ENCODE results near the gene FGF1. TPM values are rescaled to one million over a fixed set of nuclear protein-coding genes. Genes with fewer than 3 reads are reported as not detected.

FGF1 gene
- total RNA-seq, 1 experiment from 2014 or later, result 3.2 TPM

GRCh38 chr5:142644640-142645361, 41.1 kb downstream of the FGF1 start:
- no peak overlapping the region for H3K9ac ChIP-seq (ENCODE audit: extremely low read depth, insufficient read length, low read length)
- H3K79me1 ChIP-seq (ENCODE audit: insufficient read depth, low read depth, low read length, poor library complexity, severe bottlenecking), result no peaks in the 10 kb centered on the region
- H4K91ac ChIP-seq (ENCODE audit: insufficient read length, low read depth, low read length), result no peak overlapping the region
- Mint-ChIP-seq H3K36me3 (ENCODE audit: insufficient read depth in 1 of 3, low read depth in 3 of 3) (no peaks in the 10 kb centered on the region), H3K27ac (no peak overlapping the region), H3K27me3 (ENCODE audit: low read depth) (no peaks in the 10 kb centered on the region), H3K9me3 (no peaks in the 10 kb centered on the region), H3K4me1 (peaks cover 29 to 35% of the 10 kb centered on the region in 2 experiments), H3K4me3 (no peak overlapping the region)
- no peaks in the 10 kb centered on the region for H3K79me2 ChIP-seq (ENCODE audit: insufficient read depth, low read length)
- H4K5ac ChIP-seq (ENCODE audit: insufficient read length, low read depth, low read length), result no peak overlapping the region
- H3T11ph ChIP-seq (ENCODE audit: low read length), result no peak overlapping the region
- WGBS (ENCODE audit: extremely low coverage, insufficient read length, low lambda C conversion rate), result no CpG with 5 or more reads among the region's 10 CpGs
- no peak overlapping the region for H3K18ac ChIP-seq (ENCODE audit: insufficient read length, low read depth, low read length)
- H3K14ac ChIP-seq (ENCODE audit: insufficient read depth, low read length), result no peak overlapping the region
- no peaks in the 10 kb centered on the region for H3K23me2 ChIP-seq (ENCODE audit: insufficient read length, low read depth, low read length, poor library complexity, severe bottlenecking)
- no peak overlapping the region for H2BK12ac ChIP-seq (ENCODE audit: insufficient read length, low read depth, low read length)
- no peak for DNase-seq
- H3K4me2 ChIP-seq (ENCODE audit: insufficient read depth, insufficient read length, low read length), result no peak overlapping the region
- no peaks in the 10 kb centered on the region for H3K9me3 ChIP-seq (ENCODE audit: control insufficient read depth, low read depth, low read length)
- H3K4ac ChIP-seq (ENCODE audit: low read depth, low read length), result no peak overlapping the region
- no peak for TF ChIP-seq CTCF (conservative IDR thresholded peaks at IDR 0.05)
- H2BK120ac ChIP-seq (ENCODE audit: low read depth, low read length, poor library complexity, severe bottlenecking), result no peak overlapping the region
- H3K23ac ChIP-seq (ENCODE audit: insufficient read length, low read depth, low read length), result no peak overlapping the region
- no peaks in the 10 kb centered on the region for H4K20me1 ChIP-seq (ENCODE audit: control insufficient read depth, insufficient read depth, insufficient read length)
- H4K8ac ChIP-seq (replicated peaks; ENCODE audit: insufficient read length, low read depth, low read length), result no peak overlapping the region
- H3K27ac ChIP-seq (ENCODE audit: insufficient read length, low read depth, low read length), result no peak overlapping the region
- peaks cover 2% of the 10 kb centered on the region; the same call in 1 of the 2 replicates for H3K4me1 ChIP-seq (ENCODE audit: insufficient read depth, low read length)
- H2BK20ac ChIP-seq (ENCODE audit: low read depth, low read length, poor library complexity, severe bottlenecking), result no peak overlapping the region
- no peak overlapping the region for H2BK15ac ChIP-seq (ENCODE audit: low read depth, low read length)
- H2AK5ac ChIP-seq (ENCODE audit: insufficient read length, low read length), result no peak overlapping the region
- no peak overlapping the region for H2AFZ ChIP-seq (ENCODE audit: low read length)
- H3K27me3 ChIP-seq (ENCODE audit: insufficient read depth, low read length), result no peaks in the 10 kb centered on the region
- no peak overlapping the region for H2BK5ac ChIP-seq (ENCODE audit: insufficient read length, low read length)
- no peak overlapping the region for H3K56ac ChIP-seq (ENCODE audit: insufficient read length, low read depth, low read length)
